Measurements from ENCODE around the gene SLX9. TPM values are rescaled to one million over a fixed set of nuclear protein-coding genes. Genes with fewer than 3 reads are reported as not detected.

The SLX9 gene
- polyA plus RNA-seq, 4 donors, result 10.3 to 27.6 (median 12.4) TPM

DNA sequence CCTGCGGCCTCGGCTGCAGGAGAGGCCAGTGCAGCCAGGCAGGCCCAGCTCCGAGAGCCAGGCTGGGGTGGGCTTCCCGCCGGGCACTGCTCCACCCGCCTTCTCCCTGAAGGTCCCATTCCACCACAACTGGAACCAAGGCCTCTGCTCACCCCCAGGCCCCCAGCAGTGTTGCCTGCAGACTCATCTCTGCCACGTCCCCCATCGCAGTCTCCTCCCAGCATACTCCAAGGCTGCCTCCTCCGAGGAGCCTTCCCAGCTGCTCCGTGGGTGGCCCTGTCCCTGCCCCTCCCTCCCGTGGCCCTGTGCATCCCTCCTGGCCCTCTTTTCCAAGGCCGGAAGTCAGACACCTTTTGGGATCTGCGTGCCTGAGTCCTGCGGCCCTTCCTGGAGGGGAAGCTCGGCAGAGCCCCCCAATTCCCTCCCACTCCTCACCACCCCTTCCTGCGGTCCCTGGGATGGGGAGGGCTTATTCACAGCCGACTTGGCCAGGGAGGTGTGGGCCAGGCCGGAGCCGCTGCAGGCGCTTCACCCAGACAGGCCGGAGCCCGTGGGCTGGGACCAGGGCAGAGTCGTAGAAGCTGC lies 47.6 kb downstream of the SLX9 start:
- no peak for DNase-seq (ENCODE audit: low read depth in 4 of 4, low spot score in 3 of 4)

DNA sequence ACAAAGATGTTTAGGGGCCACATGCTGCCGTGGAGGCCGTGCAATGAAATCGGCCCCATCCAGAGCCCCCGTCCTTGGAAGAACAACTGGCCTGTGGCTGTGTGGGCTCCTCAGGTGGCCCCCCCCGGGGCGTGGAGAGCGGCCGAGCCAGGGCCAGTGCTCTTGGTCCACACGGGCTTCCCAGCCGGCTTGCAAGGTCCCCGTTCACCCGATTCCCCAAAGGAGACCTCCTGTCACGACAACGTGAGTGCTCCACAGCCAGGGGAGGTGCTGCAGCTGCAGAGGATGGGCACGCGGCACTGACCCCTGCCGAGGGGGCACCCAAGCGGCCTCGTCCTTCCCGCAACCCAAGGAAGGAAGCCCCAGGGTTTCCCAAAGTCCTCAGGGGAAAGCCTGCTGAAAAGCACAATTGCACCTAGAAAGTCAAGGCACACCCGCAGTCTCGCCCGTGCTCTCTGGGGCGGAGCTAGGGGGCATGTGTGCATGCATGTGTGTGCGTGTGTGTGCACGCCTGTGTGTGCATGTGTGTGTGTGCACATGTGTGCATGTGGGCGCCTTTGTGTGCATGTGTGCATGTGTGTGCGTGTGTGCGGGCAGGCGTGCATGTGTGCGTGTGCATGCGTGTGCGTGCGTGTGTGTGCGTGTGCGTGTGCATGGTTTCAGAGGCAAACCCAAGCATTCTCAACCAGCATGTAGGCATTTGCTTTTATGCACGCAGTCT lies 48.2 kb downstream of the SLX9 start:
- no peak for DNase-seq (ENCODE audit: low read depth in 4 of 4, low spot score in 3 of 4)

DNA sequence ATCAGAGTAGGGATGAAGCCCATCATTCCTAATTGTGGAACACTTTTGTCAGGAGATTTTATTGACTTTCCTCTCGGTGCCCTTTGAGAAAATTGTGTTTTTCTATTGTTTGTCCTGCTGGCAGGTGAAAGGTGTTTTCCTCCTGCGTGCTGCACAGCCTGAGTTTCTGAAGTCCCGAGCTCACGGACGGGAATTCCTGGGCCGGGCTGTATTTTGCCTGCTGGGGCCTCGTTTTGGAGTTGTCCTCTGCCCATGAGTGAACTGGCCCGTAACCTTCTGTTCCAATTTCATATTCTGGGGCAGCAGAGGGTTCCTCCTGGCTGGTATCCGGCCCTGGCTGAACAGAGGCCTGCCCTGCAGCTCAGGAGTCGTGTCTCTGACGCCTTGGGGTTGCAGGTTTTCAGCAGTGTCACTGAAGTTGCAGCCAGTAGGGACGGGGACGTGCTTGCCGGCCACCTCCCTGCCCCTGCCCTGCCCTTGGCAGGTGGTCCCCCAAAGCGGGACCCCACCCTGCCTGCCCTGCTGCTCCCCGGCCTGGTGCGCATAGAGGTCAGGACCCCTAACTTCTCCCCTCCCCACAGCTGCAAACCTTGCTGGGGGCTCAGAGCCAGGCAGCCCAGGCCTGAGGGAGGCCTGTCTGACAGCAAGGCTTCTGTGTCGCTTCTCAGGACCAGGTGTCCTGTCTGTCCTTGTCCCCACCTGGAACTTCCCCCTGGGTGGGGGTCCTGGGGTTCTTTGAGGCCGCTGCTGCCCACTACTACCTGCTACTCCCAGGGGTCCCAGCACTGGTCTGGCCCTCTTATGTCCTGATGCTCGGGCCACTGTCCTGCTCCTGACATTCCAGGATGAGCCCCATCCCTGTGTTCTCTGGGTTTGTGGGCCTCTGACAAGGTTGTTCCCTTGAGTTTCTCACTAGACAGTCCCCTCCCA lies 49.0 kb downstream of the SLX9 start:
- DNase-seq (ENCODE audit: low read depth in 4 of 4, low spot score in 3 of 4), result no peak

DNA sequence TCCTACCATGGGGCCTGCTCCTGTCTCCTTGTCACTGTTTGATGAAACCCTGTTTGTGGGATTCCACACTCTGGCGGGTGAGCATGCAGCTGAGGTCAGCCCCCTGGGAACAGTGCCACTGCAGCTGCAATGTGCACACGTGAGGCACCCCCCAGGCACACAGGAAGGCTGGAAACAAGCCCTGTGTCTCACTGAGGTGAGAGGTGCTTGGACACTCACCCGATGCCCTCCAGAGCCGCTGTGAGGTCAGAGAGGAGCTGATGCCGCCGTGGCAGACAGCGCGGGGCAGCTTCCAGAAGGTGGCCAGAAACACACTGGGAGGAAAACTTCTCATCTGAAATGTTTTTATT lies 49.7 kb downstream of the SLX9 start:
- no peak for DNase-seq (ENCODE audit: low read depth in 4 of 4, low spot score in 3 of 4)

DNA sequence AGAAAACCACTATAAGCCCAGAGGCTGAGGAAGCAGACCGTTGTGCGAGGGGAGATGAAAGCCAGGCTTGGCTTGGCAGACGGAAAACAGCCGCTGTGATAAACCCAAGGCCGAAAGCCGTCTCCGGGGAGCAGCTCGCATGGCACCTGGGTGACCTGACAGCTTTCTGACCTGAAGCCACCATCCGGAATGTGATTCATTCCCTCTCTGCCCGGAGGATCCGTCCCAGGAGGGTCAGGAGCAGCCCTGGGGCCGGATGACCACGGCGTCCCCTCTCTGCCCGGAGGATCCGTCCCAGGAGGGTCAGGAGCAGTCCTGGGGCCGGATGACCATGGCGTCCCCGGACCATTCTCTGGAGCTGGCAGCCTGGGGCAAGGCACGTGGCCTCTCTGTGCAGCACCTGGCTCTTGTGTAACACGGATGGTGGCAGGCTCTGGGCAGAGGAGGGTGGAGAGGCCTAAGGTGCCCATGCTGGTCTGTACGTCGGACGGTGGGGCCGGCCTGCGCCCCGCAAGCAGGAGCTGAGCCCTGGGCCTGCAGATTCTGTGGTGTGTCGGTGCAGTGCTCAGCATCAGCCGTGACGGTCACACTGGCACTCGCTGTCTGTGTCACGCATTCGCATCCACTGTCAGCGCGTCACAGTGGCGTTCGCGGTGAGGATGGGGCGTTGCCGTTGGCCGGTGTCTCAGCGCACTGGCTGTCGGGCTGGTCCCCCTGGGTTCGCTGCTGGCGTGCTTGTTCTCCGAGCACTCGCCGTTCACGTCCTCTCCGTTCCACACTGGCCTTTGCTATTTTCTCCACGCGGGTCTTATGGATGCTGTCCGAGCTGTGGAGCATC lies 50.3 kb downstream of the SLX9 start:
- no peak for DNase-seq (ENCODE audit: low read depth in 4 of 4, low spot score in 3 of 4)

DNA sequence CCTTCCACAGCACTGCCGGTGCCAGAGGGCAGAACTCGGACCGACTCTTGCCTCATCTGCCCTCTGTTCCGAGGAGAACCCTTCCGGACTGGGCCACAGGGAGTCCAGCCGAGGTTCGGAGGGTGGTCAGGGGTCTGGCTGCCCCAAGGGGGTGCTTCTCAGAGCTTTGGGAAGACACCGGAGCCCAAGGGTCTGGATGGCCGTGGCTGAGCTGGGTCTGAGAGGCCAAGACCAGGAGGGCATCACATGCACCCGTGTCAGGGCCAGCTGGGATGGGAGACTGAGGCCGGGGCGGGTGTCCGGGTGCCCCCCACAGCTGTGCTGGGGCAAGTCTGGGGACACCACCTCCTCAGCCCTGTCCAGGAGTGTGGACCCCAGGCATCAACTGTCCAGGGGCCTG lies 51.1 kb downstream of the SLX9 start:
- no peak for DNase-seq (ENCODE audit: low read depth in 4 of 4, low spot score in 3 of 4)

DNA sequence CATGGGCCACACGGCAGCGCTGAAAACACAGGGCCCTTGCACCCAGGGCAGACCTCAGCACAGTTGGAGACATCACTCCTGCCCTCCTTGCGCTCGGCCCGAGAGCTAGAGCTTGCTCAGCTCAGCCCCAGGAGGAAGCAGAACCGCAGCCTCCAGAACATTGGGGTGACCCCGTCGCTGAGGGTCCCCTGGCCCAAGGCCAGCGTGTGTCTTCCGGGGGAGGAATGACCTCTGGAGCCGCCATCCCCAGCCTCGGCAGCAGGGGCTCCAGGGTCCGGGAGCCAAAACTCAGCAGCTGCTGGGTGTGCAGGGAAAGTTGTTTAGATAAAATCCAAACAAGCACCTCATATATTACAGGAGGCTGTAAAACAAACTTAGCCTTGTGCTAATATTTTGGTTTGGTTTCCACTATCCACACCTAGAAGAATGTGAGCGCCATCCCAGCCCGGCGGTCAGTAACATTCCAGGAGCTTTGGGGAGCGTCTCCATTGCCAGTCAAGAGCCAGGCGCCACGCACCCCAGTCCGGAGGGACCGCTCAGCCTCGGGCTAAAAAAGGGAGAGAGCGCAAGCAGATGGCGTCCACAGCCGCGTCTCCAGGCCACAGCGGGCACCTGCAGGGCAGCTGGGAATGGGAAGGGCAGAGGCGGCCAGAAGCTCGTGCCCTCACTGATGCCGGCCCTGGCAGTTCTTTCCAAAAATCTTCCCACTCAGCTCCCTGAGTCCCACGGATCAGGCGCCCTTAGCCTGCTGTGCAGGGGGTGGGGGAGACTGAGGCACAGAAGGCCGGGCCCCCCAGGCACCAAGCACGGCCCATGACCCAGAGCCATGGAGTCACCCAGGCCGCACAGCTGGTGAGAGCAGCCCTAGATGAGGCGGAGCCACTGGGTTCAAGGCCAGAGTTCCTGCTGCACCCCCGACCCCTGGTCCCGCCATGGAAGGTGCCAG lies 52.0 kb downstream of the SLX9 start:
- DNase-seq (ENCODE audit: low read depth in 4 of 4, low spot score in 3 of 4), result no peak

DNA sequence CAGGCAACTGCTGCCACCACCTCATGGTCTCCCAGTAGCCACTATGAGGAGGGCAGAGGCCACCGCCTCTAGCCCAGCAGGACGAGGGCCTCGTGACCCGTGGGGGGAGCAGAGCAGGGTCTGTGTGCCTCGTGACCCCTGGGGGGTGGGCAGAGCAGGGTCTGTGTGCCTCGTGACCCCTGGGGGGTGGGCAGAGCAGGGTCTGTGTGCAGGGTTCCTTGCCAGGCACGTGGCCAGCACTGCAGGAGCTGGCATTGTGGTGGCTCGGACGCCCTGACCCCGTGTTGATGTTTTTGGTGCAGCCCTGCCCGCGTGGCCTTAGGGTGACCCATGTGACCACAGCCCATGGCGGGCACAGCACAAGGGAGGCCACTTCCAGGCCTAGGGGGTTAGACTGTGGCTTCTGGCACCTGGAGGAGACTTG lies 52.8 kb downstream of the SLX9 start:
- DNase-seq (ENCODE audit: low read depth in 4 of 4, low spot score in 3 of 4), result no peak

DNA sequence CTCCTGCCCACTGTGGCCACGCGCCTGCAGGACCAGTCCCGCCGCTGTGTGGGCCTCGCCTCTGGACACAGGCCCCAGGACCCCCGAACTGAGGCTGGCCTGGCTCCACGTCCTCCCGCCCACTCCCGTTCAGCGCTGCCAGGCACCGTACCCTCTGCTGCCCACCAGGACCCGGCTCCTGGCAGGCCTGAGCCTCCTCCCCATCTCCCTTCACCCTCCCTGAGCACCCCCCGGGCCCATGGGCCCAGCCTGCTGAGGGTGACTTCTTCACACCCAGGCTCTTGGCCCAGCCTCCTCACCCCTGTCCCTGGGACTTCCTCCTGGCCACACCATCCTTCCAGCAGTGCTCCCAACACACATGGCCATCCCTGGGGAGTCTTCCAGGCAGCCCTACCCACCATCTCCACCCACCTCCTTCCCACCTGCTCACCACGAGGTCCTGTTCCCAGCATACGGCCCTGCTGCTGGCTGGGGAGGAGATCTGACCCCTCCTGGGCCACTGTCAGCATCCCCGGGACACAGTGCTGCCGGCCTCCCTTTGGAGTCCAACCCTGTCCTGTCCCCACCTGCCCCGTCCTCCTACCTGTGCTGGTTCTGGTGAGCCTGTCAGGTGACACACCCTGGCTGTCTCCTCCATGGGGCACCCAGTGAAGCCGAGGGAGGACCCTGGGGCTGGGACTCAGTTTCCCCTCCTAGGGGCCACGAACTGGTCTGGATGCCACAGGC lies 53.7 kb downstream of the SLX9 start:
- no peak for DNase-seq (ENCODE audit: low read depth in 4 of 4, low spot score in 3 of 4)

DNA sequence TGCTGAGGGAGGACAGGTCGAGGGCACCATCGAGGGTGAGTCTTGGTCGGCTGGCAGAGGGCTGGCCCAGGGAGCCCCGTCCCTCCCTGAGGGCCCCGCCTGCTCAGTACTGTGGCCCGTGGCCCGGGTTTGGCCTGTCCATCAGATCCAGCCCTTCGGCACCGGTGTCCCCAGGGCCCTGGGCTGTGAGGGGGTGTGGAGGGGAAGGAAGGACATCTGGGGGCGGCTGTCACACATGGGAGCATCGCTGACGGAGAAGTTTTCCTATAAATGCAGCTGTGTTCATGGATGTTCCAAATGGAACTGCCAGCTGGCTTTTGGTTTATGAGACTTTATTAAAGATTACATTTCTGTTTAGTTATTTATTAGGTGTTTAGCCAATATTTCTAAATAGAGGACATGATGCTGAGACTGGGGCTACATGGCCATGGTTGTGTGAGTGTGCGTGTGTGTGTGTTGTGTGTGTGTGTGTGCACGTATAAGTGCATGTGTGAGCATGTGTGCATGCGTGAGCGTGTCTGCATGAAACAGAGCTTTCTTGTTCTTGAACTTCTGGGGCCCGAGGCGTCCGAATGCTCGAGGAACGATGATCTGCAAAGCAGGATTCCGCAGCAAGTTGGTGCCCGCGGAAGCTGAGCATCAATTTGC lies 54.3 kb downstream of the SLX9 start:
- DNase-seq (ENCODE audit: low read depth in 4 of 4, low spot score in 3 of 4), result no peak

DNA sequence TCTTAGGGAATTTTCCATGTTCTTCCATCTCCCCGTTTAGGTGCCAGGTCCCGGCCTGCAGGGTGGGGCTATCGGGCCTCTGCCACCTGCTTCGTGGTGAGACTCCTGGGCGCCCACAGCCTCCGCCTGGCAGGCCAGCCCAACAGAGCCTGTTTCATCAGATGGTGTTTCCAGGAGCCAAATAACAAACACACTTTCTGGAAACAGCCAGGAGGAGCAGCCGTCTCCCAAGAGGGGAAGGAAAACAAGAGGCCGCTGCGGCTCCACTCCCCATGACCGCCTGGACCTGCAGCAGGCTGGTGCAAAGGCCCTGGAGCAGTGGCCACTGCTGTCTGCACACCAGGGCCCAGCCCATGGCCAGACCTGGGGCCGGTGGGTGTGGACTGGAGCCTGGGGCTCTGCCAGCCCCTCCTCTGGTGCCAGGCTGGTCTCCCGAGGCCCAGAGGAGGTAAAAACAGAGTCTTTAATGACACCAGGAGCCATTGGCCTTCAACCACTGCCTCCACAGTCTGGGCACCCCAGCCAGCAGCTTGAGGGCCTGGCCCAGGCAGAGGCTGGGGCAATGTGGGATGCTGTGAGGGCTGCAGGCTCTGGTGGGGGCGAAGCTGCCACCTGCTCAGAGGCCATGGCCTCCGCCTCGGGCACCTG lies 55.0 kb downstream of the SLX9 start:
- DNase-seq (ENCODE audit: low read depth in 4 of 4, low spot score in 3 of 4), result no peak

DNA sequence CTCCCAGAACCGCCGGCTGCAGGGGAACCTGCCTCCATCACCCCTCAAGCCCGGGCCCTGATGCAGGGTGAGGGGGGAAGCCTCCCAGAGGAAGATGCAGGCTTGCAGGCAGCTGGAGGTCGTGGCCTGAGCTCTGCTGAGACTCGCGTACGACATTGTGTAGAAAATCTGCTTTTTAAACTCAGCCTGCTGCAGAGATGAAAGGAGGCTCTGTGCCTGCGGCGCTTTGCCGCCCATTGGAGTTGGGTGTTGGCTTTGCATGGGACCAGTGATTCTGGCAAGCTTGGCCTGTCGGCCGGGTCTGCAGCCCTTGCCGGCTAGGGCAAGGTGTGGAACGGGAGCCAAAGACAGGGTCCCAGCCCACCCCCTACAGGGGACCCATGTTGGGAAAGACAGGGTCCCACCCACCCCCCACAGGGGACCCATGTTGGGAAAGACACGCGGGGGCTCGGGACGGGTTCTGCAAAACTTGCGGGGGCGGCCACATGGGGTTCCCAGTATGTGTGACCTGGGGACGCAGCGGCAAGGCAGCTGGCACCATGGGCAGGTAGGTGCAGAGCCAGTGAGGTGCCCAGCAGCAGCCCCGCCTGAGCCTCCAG lies 55.6 kb downstream of the SLX9 start:
- DNase-seq (ENCODE audit: low read depth in 4 of 4, low spot score in 3 of 4), result no peak

DNA sequence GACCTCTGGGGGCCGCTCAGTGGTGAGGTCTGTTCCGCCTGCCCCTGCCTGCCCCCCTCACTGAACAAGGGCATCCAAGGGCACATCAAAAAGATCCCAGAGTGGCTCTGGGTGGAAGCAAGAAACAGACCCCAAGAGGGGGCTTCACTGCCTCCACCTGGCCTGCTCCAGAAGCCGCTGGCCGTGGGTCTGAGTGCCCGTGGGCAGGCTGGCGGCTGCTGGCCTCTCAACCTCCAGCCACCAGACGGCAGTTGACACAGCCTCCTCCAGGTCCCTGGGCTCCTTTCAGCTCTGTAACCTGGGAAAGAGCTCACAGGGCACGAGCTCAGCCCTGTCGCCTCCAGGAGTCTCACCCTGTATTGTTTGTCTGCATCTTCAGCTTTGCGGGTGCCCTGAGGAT lies 56.3 kb downstream of the SLX9 start:
- no peak for DNase-seq (ENCODE audit: low read depth in 4 of 4, low spot score in 3 of 4)

DNA sequence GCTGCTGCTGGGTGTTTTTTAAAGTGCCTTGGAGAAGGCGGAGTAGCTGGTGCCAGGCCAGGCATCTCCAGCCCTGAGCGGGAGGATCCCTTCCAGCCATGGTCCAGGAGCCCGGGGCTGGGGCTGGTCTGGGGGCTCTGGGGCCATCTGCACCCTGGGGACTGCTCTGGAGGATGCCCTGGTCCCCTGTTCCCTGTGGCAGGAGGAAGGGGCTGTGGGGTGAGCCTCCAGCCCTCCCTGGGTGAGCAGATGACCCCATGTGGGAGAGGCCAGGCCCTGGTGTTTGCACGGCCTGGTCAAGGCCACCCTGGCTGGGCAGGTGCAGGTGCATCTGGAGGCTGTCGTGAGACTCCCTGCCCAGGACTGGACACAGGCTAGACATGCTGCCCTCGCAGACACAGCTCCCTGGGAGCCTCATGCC lies 56.7 kb downstream of the SLX9 start:
- no peak for DNase-seq (ENCODE audit: low read depth in 4 of 4, low spot score in 3 of 4)

DNA sequence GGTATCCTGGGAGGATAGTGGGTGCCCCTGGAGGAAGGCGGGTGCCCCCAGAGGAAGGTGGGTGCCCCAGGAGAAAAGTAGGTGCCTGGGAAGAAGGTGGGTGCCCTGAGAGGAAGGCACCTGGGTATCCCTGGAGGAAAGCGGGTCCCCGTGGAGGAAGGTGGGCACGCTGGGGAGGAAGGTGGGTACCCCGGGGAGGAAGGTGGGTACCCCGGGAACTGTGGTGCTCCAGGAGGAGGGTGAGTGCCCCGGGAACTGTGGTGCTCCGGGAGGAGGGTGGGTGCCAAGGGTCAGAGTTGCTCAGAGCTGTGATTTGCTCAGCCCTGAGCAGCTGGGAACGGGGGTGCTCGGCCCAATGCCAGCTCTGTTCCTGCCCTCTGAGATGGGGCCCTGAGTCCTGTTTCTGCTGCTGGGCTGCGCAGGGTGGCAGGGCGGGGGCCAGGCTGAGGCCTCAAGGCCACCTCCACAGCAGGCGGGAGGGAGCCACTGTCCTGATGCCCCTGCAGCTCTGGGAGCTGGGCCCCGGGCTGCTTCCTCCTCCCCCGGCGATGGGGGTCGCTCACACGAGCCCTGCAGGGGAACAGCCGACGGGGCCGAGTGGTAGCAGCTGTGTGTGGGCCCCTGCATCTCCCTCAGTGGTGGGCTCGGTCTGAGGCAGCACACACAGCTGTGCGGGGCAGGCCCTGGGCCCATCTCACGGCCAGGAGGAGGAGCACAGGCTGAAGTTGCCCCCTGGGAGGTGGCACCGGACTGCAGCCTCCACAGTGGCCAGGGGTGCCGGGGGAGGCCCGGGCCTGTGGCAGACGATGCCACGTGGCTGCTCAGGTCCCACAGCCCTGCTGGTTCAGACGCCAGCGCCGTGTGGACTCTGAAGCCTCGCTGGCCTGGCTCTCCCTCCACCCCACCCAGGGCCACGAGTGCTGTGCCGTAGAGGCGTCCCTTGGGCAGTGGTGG lies 57.4 kb downstream of the SLX9 start:
- DNase-seq (ENCODE audit: low read depth in 4 of 4, low spot score in 3 of 4), result no peak

DNA sequence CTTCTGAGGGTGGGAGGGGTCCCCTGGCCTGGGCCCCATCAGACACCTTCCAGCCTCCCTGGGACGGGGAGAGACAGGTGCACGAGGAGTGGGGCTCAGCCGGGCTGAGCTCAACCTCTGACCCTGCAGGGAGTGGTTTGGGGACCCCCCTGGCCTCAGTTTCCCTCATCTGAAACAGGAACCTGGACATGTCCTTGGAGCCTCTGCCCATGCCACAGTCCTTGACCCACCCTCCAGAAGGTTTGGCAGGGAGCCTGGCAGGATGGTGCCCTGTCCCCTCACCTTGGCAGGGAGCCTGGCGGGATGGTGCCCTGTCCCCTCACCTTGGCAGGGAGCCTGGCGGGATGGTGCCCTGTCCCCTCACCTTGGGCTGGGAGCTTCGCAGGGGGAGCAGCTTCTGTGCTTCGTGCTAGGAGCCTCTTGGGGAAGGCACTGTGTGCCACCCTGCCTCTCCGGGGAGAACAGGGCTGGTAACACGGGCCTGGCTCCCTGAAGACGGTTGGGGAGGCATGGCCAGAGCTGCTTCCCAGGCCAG lies 58.3 kb downstream of the SLX9 start:
- no peak for DNase-seq (ENCODE audit: low read depth in 4 of 4, low spot score in 3 of 4)

Data from left renal pelvis (tissue), 4 donors.